ENCODE measurements around the gene GPC3. TPM values are rescaled to one million over a fixed set of nuclear protein-coding genes. Genes with fewer than 3 reads are reported as not detected.

The GPC3 gene
- total RNA-seq, 1 donor from 2014 or later: 30.4 TPM

- peaks cover 6% of the 10 kb centered on the region for H3K9me3 Mint-ChIP-seq
- DNase-seq (ENCODE audit: low read depth, low spot score): no peak
- no peaks in the 10 kb centered on the region for H3K27me3 Mint-ChIP-seq (ENCODE audit: low read depth)
- H3K4me3 Mint-ChIP-seq: no peak overlapping the region
- peaks cover under 1% of the 10 kb centered on the region for H3K4me1 Mint-ChIP-seq
- no peak overlapping the region for H3K27ac Mint-ChIP-seq (ENCODE audit: unreplicated experiment)
- peaks cover 12% of the 10 kb centered on the region for H3K36me3 Mint-ChIP-seq (ENCODE audit: low read depth)
- no peak for TF ChIP-seq CTCF (conservative IDR thresholded peaks at IDR 0.05)
Measured at GRCh38 chrX:133953785-133954355, 31.5 kb downstream of the GPC3 start.

GRCh38 chrX:133953078-133953477, 32.3 kb downstream of the GPC3 start:
- no peak for DNase-seq (ENCODE audit: low read depth, low spot score)
- no peak for TF ChIP-seq CTCF (conservative IDR thresholded peaks at IDR 0.05)
- Mint-ChIP-seq H3K27me3 (ENCODE audit: low read depth) (no peaks in the 10 kb centered on the region), H3K4me1 (peaks cover 4% of the 10 kb centered on the region), H3K27ac (ENCODE audit: unreplicated experiment) (no peak overlapping the region), H3K9me3 (peaks cover 6% of the 10 kb centered on the region), H3K36me3 (ENCODE audit: low read depth) (peaks cover 12% of the 10 kb centered on the region), H3K4me3 (no peak overlapping the region)

GRCh38 chrX:133951098-133951497, 34.3 kb downstream of the GPC3 start:
- no peaks in the 10 kb centered on the region for H3K27me3 Mint-ChIP-seq (ENCODE audit: low read depth)
- H3K36me3 Mint-ChIP-seq (ENCODE audit: low read depth): peaks cover 12% of the 10 kb centered on the region
- no peak for DNase-seq (ENCODE audit: low read depth, low spot score)
- H3K9me3 Mint-ChIP-seq: peaks cover 6% of the 10 kb centered on the region
- no peak overlapping the region for H3K27ac Mint-ChIP-seq (ENCODE audit: unreplicated experiment)
- peaks cover 18% of the 10 kb centered on the region for H3K4me1 Mint-ChIP-seq
- H3K4me3 Mint-ChIP-seq: no peak overlapping the region
- no peak for TF ChIP-seq CTCF (conservative IDR thresholded peaks at IDR 0.05)

GRCh38 chrX:133950214-133950613, 35.2 kb downstream of the GPC3 start:
- Mint-ChIP-seq H3K4me1 (peaks cover 22% of the 10 kb centered on the region), H3K4me3 (no peak overlapping the region), H3K27me3 (ENCODE audit: low read depth) (no peaks in the 10 kb centered on the region), H3K36me3 (ENCODE audit: low read depth) (peaks cover 11% of the 10 kb centered on the region), H3K27ac (ENCODE audit: unreplicated experiment) (no peak overlapping the region), H3K9me3 (peaks cover 6% of the 10 kb centered on the region)
- DNase-seq (ENCODE audit: low read depth, low spot score): no peak
- TF ChIP-seq CTCF (conservative IDR thresholded peaks at IDR 0.05): no peak

GRCh38 chrX:133948895-133949294, 36.5 kb downstream of the GPC3 start:
- H3K36me3 Mint-ChIP-seq (ENCODE audit: low read depth): peaks cover 6% of the 10 kb centered on the region
- no peak overlapping the region for H3K27ac Mint-ChIP-seq (ENCODE audit: unreplicated experiment)
- H3K27me3 Mint-ChIP-seq (ENCODE audit: low read depth): no peaks in the 10 kb centered on the region
- peaks cover 4% of the 10 kb centered on the region for H3K9me3 Mint-ChIP-seq
- DNase-seq (ENCODE audit: low read depth, low spot score): no peak
- peaks cover 22% of the 10 kb centered on the region for H3K4me1 Mint-ChIP-seq
- no peak overlapping the region for H3K4me3 Mint-ChIP-seq
- TF ChIP-seq CTCF (conservative IDR thresholded peaks at IDR 0.05): no peak
